Hindlimb muscle (tissue), 1 donor: ENCODE data around the gene WSB2. TPM values are rescaled to one million over a fixed set of nuclear protein-coding genes. Genes with fewer than 3 reads are reported as not detected.
A peak's percentile ranks its signal among the peaks of the same experiment; 100 is the strongest.
"Not testable (repeated sequence)": the region's sequence is repeated elsewhere in the genome, so short reads cannot be mapped to it uniquely, and the experiment has no call there.

Source experiments
- DNase-seq: peaks from one replicate; pipeline ENCODE4 v3.0.0-alpha.2; 2013
- polyA plus RNA-seq: library from polyadenylated mRNA; unstranded; fragments of 120-200 nt; gene quantifications from one replicate; pipeline ENCODE4 v1.2.1, GENCODE V29; 2013; ENCODE audit not compliant: insufficient read length

Gene WSB2
- polyA plus RNA-seq = 60.0 TPM

GRCh38 chr12:118061011-118061872 lies at the start of gene WSB2:
TSS of gene WSB2 (minus strand) at chr12:118061179. CDS start at chr12:118061048, 131 bp downstream.
- DNase-seq = peak; percentile 76

GRCh38 chr12:118109088-118109487 lies 48.1 kb upstream of the WSB2 start:
- no peak for DNase-seq

DNA sequence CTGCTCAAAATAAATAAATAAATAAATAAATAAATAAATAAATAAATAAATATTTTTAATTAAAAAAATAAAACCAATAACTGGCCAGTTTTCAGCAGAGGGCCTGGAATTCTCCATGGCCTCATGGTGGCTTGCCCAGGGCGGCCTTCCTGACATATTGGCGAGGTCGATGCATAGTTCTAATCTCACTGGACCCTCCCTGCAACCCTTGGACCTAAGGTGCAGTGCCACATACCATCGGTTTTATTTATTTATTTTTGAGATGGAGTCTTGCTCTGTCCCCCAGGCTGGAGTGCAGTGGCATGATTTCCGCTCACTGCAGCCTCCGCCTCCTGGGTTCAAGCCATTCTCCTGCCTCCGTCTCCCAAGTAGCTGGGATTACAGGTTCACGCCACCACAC lies 46.7 kb upstream of the WSB2 start:
- no peak for DNase-seq

- DNase-seq = no peak
Measured at GRCh38 chr12:118107011-118107410, 46.0 kb upstream of the WSB2 start.

DNA sequence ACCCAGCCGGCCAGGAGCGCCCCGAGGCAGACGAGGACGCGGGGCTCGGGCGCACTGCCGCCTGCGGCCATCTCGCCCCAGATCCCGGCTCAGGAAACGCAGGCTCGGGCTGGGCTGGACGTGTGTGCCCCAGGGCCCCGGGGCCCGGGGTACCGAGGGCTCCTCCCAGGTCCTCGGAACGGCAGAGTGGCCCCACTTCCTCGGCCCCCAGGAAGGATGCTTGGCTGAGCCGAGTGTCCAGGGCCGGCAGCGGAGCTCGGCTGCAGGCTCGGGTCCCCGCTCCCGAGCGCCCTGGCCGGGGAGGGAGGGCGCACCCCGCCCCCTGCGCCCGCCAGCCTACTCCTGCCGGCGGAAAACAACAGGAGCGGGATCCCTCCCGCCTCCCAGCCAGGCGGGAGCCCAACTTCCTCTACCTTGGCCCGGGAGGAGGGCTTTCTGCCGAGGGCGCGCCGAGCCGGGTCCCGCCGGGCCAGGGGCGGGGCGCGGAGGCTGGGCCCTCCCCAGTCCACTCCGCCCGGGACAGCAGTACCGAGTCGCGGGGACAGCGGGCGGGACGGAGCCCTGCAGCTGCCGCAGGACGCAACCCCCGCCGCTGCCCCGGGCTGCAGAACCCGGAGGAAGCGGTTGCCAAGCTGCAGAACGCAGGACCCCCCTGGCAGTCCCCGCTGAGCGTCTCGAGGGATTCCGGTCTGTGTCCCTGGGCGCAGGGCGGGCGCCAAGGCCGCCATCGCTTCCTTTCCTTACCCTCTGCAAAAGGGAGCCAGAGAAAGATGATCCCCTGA lies 42.8 kb upstream of the WSB2 start, which contains the start of gene VSIG10:
Gene VSIG10, minus strand, starts transcription at position 411 of the 782 bp plus-strand sequence. Its CDS starts 340 bp downstream, at position 71.
- DNase-seq = peak; percentile 50

DNA sequence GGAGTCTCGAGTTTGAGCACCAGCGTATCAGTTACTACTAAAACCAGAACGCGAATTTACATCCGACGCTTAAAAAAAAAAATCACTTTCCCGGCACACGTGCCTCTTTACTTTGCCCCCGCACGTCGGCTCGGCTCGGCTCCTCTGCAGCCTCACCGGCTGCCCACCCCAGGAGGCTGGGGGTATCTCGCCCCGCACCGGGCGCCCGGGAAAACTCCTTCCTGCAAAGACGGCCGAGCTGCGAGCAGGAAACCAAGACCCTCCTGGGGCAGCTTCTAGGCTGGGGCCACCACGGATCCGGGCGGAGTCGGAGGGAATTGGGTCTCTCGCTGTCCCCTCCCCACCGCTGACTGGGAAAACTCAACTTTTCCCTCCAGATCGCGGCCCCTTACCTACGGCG lies 42.2 kb upstream of the WSB2 start:
- peak; percentile 16 for DNase-seq

- no peak for DNase-seq
Measured at GRCh38 chr12:118102609-118103008, 41.6 kb upstream of the WSB2 start.

DNA sequence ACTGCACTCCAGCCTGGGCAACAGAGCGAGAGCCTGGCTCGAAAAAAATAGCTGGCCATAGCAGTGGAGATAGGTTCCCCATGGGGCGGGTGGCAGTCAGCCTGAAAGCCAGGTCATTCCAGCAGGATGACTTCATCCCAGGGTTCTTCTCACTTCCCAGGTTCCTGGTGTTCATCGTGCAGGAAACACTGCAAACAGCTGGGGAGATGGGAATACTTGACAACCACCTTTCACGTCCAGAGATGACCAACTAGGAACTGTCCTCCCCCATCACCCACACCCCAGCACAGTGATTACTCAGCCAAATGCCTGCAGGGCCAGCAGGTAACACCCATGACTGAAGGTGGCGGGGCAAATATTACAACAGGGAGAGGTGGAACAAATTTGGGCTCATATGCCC lies 41.1 kb upstream of the WSB2 start:
- no peak for DNase-seq

DNA sequence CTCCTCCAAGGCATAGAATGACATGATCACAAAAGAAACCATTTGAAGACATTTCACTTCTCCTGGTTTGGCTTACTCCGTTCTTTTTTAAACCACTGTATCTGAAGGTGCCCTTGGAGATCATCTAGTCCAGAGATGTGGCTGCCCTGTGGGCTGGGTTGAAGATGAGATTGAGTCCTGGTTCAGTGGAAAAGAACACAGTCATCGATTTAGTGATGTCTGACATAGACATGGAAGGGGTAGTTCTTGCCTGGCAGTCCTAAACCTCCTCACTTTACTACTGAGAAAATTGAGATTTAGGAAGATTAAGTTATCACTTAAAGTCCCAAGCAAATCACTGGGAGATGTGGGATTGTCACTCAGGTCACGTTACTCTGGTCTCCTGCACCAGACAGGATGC lies 40.1 kb upstream of the WSB2 start:
- DNase-seq = no peak

GRCh38 chr12:118098911-118099671 lies 38.1 kb upstream of the WSB2 start:
- DNase-seq = no peak

GRCh38 chr12:118098401-118098800 lies 37.4 kb upstream of the WSB2 start:
- DNase-seq = no peak

DNA sequence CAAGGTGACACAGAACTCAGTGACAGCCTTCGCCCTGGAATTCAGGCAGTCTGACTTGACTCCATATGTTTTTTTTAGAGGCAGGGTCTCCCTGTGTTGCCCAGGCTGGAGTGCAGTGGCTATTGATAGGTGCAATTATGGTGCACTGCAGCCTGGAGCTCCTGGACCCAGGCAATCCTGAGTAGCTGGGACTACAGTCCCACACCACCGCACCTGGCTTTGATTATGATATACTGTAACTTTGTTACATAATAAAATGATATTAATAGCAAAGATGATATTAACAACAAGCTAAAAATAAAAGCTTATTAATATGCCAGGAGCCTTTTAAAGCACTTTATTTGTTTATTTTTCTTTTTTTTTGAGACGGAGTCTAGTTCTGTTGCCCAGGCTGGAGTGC lies 33.1 kb upstream of the WSB2 start:
- DNase-seq = no peak

DNA sequence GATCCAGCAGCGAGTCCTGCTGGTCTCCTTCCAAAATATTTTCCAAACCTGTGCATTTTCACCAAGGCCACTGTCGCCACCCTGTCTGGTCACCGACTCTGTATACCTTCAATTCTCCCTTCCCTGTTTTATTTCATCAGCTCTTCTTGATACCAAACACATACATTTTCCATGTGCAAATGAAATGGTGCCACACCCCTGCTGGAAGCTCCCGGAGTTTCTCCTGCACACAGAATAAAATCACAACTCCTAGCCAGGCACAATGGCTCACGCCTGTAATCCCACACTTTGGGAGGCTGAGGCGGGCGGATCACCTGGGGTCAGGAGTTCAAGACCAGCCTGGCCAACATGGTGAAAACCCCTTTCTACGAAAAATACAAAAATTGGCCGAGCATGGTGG lies 28.8 kb upstream of the WSB2 start:
- no peak for DNase-seq

DNA sequence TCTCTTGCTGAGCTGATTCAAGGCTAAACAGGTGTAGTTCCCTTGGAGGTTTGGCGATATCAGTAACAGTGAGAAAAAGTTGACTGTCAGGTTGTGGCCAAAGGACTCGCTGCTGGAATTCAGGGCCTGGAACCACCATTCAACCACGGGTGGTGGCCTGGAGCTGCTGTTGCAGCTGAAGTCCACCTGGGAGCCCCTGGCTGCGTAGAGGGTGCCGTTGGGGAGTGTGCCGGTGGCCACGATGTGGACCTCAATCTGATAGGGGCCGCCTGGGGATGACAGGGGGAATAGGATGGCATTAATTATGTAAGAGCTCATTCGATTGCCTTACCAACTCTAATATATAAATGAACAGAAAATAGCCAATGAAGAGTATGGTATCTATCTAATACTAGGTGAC lies 21.2 kb upstream of the WSB2 start:
- no peak for DNase-seq

- not testable (repeated sequence) for DNase-seq
Measured at GRCh38 chr12:118081521-118081920, 20.5 kb upstream of the WSB2 start.

- DNase-seq = no peak
Measured at GRCh38 chr12:118073768-118074167, 12.8 kb upstream of the WSB2 start.

DNA sequence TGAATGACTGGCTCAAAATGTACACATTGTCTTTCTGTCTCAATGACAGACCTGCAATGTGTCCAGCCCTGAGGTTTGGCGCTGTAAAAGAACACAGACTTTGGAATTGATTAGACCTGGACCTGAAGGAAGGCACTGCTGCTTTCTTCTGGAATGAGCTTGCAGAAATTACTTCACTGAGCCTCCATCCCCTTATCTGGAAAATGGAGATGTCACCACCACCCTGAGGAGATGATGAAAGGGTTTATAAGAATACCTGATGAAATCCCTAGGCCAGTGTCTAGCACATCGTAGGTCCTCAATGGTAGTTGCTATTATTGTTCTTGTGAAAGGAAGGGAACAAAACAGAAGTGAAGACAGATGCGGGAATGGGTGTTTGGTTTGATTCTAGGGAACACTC lies 9.7 kb upstream of the WSB2 start:
- DNase-seq = no peak

DNA sequence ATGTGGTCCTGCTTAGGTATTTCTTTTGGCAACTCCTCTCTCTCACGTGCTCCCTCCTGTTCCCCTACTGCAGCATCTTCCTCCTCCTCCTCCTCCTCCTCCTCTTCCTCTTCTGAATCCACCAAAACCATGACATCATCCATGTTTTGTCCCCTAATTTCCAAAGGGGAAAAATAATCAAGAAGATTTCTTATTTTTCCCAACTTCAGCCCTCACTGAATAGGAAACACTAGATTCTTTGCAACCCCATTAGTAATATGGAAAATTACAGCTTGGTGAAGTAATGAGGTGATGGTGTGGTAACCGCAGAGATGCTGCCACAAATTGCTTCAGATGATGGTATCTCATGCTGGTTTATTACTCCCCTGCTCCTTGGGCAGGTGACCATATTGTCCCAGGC lies 7.5 kb upstream of the WSB2 start:
- DNase-seq = no peak

GRCh38 chr12:118065380-118065779 lies 4.4 kb upstream of the WSB2 start:
- DNase-seq = no peak

- no peak for DNase-seq
Measured at GRCh38 chr12:118064608-118065007, 3.6 kb upstream of the WSB2 start.

DNA sequence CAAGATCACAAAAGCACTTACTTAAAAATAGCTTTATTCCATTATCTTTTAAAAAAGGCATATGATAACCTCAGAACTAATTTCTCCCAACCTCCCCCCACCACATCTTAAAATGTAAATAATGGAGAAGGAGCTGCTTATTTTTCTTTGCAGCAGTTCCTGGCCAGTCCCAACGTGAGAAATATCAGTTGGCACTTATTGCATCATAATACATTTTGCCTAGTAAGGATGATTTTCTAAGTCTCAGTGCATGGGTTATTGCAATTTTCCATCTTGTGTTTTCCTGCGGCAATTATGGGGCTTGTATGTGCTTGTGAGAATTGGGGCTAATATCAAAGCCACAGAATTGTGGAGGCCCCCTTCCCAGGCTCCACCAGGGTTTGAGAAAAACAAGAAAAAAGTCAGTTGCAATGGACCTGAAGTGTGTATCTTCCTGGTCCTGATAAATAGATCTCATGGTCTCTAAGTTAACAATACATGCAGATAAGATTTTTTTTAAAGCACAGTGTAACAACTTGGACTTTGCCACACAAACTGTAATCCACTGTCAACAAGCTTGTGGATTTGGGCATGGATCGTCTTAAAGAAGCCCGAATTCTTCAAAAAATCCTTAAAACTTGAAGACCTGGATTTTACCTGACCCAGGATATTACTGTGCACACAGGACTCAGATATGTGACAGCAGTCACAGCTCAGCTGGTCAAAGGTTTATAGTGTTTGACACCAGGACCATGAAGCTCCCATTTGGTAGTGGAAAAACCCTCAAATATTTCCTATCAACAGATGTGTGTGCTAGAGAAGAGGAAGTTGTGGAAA lies 2.8 kb upstream of the WSB2 start:
- DNase-seq = no peak
